Trophoblast cell (in vitro differentiated cells and primary cell): ENCODE measurements around the gene ART5.

ENCODE experiments used
- DNase-seq, 2 donors: peaks; one replicate each; pipeline ENCODE4 v3.0.0-alpha.2; 2016
- H2AFZ ChIP-seq: 2 replicates; pipeline ENCODE4 v1.6.1; 2013; ENCODE audit warnings: low read length, moderate library complexity, mild to moderate bottlenecking; ENCODE audit not compliant: insufficient read depth, poor library complexity
- H2AK5ac ChIP-seq: 2 replicates; pipeline ENCODE4 v1.6.1; 2013; ENCODE audit warnings: mild to moderate bottlenecking, low read length
- H2BK120ac ChIP-seq: 2 replicates; pipeline ENCODE4 v1.6.1; 2013; ENCODE audit warnings: low read length, mild to moderate bottlenecking, moderate library complexity; ENCODE audit not compliant: insufficient read depth, poor library complexity
- H2BK12ac ChIP-seq: 2 replicates; pipeline ENCODE4 v1.6.1; 2013; ENCODE audit warnings: mild to moderate bottlenecking, low read length, moderate library complexity
- H2BK5ac ChIP-seq: 2 replicates; pipeline ENCODE4 v1.6.1; 2013; ENCODE audit warnings: low read length, low read depth, moderate library complexity, mild to moderate bottlenecking; ENCODE audit not compliant: poor library complexity
- H3K14ac ChIP-seq: 2 replicates; pipeline ENCODE4 v1.6.1; 2013; ENCODE audit warnings: mild to moderate bottlenecking, low read length
- H3K18ac ChIP-seq: 2 replicates; pipeline ENCODE4 v1.6.1; 2013; ENCODE audit warnings: mild to moderate bottlenecking, low read length
- H3K23ac ChIP-seq: 2 replicates; pipeline ENCODE4 v1.6.1; 2013; ENCODE audit warnings: low read length
- H3K27ac ChIP-seq: 2 replicates; pipeline ENCODE4 v1.5.1; 2013; ENCODE audit warnings: low read depth, mild to moderate bottlenecking, inconsistent platforms, low read length, moderate library complexity
- H3K27me3 ChIP-seq: 2 replicates; pipeline ENCODE4 v1.6.1; 2013; ENCODE audit warnings: inconsistent platforms, mild to moderate bottlenecking, low read length, moderate library complexity; ENCODE audit not compliant: insufficient read depth
- H3K36me3 ChIP-seq, 2 experiments: 1 replicate in 1 of 2; 2 replicates in 1 of 2; pipeline ENCODE4 v1.6.1; 2013; ENCODE audit warnings: low read length in 2 of 2, mild to moderate bottlenecking in 2 of 2, moderate library complexity in 1 of 2; ENCODE audit not compliant: insufficient read depth in 2 of 2, control insufficient read depth in 1 of 2
- H3K4ac ChIP-seq: 2 replicates; pipeline ENCODE4 v1.6.1; 2013; ENCODE audit warnings: low read depth, mild to moderate bottlenecking, low read length, moderate library complexity
- H3K4me1 ChIP-seq, 2 experiments: 1 replicate in 1 of 2; 2 replicates in 1 of 2; pipeline ENCODE4 v1.6.1; 2013; ENCODE audit warnings: low read length in 2 of 2, mild to moderate bottlenecking in 2 of 2, moderate library complexity in 1 of 2; ENCODE audit not compliant: insufficient read depth in 2 of 2, control insufficient read depth in 1 of 2
- H3K4me2 ChIP-seq: 2 replicates; pipeline ENCODE4 v1.6.1; 2013; ENCODE audit warnings: inconsistent platforms, mild to moderate bottlenecking, low read length, moderate library complexity
- H3K4me3 ChIP-seq: 2 replicates; pipeline ENCODE4 v1.5.1; 2013; ENCODE audit warnings: mild to moderate bottlenecking, low read depth, low read length, inconsistent platforms
- H3K79me1 ChIP-seq: one replicate; pipeline ENCODE4 v1.6.1; 2013; ENCODE audit warnings: low read length
- H3K79me2 ChIP-seq: 2 replicates; pipeline ENCODE4 v1.6.1; 2013; ENCODE audit warnings: low read length, mild to moderate bottlenecking; ENCODE audit not compliant: control insufficient read depth, insufficient read depth, poor library complexity
- H3K9ac ChIP-seq: 2 replicates; pipeline ENCODE4 v1.6.1; 2013; ENCODE audit warnings: mild to moderate bottlenecking, low read length
- H3K9me3 ChIP-seq: 2 replicates; pipeline ENCODE4 v1.6.1; 2013; ENCODE audit warnings: low read depth, mild to moderate bottlenecking, control low read depth, inconsistent platforms, low read length; ENCODE audit not compliant: insufficient read depth
- H4K12ac ChIP-seq: 2 replicates; pipeline ENCODE4 v1.6.1; 2013; ENCODE audit warnings: low read depth, mild to moderate bottlenecking, low read length, moderate library complexity
- H4K8ac ChIP-seq: 2 replicates; pipeline ENCODE4 v1.6.1; 2013; ENCODE audit warnings: low read depth, mild to moderate bottlenecking, low read length, moderate library complexity
- H4K91ac ChIP-seq: one replicate; pipeline ENCODE4 v1.6.1; 2013; ENCODE audit warnings: low read depth, mild to moderate bottlenecking, low read length, moderate library complexity
- WGBS: extraction: QIAGEN DNeasy Blood & Tissue Kit; methylation state at CpG from one replicate; pipeline ENCODE4 v1.1.7; 2013; ENCODE audit warnings: missing lambda C conversion rate; ENCODE audit not compliant: insufficient read length, insufficient coverage; ENCODE audit errors: extremely low coverage; 5-methylcytosine and 5-hydroxymethylcytosine counted together

ART5 gene

DNA sequence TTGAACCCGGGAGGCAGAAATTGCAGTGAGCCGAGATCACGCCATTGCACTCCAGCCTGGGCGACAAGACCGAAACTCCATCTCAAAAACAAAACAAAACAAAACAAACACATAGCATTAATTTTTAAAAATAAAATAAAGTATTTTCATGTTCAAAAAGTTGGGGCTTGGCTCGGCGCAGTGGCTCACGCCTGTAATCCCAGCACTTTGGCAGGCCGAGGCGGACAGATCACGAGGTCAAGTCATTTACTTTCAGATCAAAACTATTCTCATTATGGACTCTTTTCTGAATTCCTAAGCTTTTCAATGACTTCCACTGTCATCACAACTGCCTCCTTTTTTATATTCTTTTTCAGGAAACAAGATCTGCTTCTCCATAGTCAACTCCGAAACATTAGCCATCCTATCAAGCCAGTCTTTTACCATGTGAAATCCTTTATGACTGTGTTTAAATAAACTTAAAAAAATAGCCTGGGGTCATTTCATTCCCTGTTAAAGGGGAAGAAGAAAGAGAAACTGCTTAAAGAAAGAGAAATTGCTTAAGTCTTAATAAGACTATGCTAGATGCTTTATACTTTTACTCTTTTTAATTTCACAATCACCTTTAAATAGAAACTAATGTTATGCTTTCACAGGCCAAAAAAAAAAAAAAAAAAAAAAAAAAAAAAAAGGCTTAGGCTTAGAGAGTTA is 42.5 kb upstream of the ART5 start:
- Histone ChIP-seq H3K4me3 (no peak overlapping the region), H3K4ac (no peak overlapping the region), H2BK5ac (no peak overlapping the region), H2BK120ac (no peak overlapping the region), H3K9ac (no peak overlapping the region), H4K8ac (no peak overlapping the region), H4K12ac (no peak overlapping the region), H3K36me3 (peaks cover 35 to 59% of the 10 kb centered on the region in 2 experiments), H2BK12ac (no peak overlapping the region), H4K91ac (no peak overlapping the region), H3K14ac (no peak overlapping the region), H3K79me1 (no peaks in the 10 kb centered on the region), H3K79me2 (no peaks in the 10 kb centered on the region), H2AK5ac (no peak overlapping the region), H3K18ac (no peak overlapping the region), H3K23ac (no peak overlapping the region), H3K9me3 (no peaks in the 10 kb centered on the region), H3K4me1 (no peaks in the 10 kb centered on the region), H3K27me3 (no peaks in the 10 kb centered on the region), H2AFZ (no peak overlapping the region), H3K4me2 (no peak overlapping the region), H3K27ac (no peak overlapping the region)
- no CpG with 5 or more reads among the region's 12 CpGs for WGBS
- DNase-seq, result no peak

DNA sequence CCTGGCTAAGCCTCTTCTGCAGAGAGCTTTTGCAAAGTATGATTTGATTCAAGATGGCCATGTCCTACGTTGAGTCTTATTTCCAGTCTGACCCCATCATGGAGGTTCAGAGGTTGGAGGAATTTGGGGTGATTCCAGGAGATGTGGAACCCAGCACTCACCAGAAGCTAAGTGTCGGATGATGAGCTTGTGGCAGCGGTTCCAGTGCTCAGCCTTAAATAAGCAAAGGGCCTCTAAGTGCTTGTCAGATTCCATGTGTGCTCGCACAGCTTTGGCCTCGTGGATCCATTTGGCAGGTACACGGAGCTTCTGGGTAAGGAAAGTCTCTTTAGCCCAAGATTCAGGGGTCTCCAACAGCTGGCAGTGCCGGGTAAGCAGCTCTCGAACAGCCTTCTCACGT is 41.2 kb upstream of the ART5 start:
- no peak overlapping the region for H3K18ac ChIP-seq
- no peak overlapping the region for H3K9ac ChIP-seq
- H2AK5ac ChIP-seq, result no peak overlapping the region
- no peak overlapping the region for H3K27ac ChIP-seq
- no peak overlapping the region for H3K4ac ChIP-seq
- H3K79me1 ChIP-seq, result no peaks in the 10 kb centered on the region
- no peak overlapping the region for H3K4me2 ChIP-seq
- no peak overlapping the region for H3K23ac ChIP-seq
- H2AFZ ChIP-seq, result no peak overlapping the region
- H3K79me2 ChIP-seq, result no peaks in the 10 kb centered on the region
- no peak overlapping the region for H4K12ac ChIP-seq
- no peak overlapping the region for H4K8ac ChIP-seq
- no peak overlapping the region for H3K4me3 ChIP-seq
- WGBS, result no CpG with 5 or more reads among the region's 9 CpGs
- H2BK120ac ChIP-seq, result no peak overlapping the region
- H4K91ac ChIP-seq, result no peak overlapping the region
- no peaks in the 10 kb centered on the region for H3K4me1 ChIP-seq
- H2BK5ac ChIP-seq, result no peak overlapping the region
- no peak for DNase-seq
- H3K36me3 ChIP-seq, result peaks cover 30 to 63% of the 10 kb centered on the region in 2 experiments
- no peaks in the 10 kb centered on the region for H3K27me3 ChIP-seq
- no peaks in the 10 kb centered on the region for H3K9me3 ChIP-seq
- H3K14ac ChIP-seq, result no peak overlapping the region
- H2BK12ac ChIP-seq, result no peak overlapping the region

DNA sequence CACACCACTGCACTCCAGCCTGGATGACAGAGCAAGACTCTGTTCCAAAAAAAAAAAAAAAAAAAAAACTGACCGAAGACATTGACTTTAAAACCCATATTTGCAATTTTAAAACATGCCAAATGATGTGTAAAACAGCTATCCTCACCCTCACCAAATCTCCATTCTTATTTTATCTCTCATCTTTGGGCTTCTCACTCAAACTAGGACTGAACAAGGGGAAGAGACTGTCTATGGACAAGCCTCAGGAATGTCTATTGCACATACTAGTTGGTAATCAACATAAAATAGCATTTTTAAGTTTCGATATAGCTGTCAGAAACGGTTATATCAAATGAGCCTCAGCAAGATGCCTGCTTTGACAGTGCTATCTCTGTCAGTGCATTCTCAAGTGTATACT is 37.3 kb upstream of the ART5 start:
- Histone ChIP-seq H2BK120ac (no peak overlapping the region), H3K79me1 (peaks cover 2% of the 10 kb centered on the region), H3K23ac (no peak overlapping the region), H4K8ac (no peak overlapping the region), H2BK12ac (no peak overlapping the region), H3K9ac (no peak overlapping the region), H2AK5ac (no peak overlapping the region), H4K12ac (no peak overlapping the region), H3K14ac (no peak overlapping the region), H3K4me2 (no peak overlapping the region), H2BK5ac (no peak overlapping the region), H4K91ac (no peak overlapping the region), H3K79me2 (no peaks in the 10 kb centered on the region), H3K36me3 (peaks cover 29 to 58% of the 10 kb centered on the region in 2 experiments), H3K27ac (no peak overlapping the region), H3K27me3 (no peaks in the 10 kb centered on the region), H3K4me3 (no peak overlapping the region), H3K4ac (no peak overlapping the region), H3K18ac (no peak overlapping the region), H3K4me1 (peaks cover 0 to 2% of the 10 kb centered on the region in 2 experiments), H2AFZ (no peak overlapping the region), H3K9me3 (no peaks in the 10 kb centered on the region)
- no CpG with 5 or more reads among the region's 3 CpGs for WGBS
- no peak for DNase-seq

DNA sequence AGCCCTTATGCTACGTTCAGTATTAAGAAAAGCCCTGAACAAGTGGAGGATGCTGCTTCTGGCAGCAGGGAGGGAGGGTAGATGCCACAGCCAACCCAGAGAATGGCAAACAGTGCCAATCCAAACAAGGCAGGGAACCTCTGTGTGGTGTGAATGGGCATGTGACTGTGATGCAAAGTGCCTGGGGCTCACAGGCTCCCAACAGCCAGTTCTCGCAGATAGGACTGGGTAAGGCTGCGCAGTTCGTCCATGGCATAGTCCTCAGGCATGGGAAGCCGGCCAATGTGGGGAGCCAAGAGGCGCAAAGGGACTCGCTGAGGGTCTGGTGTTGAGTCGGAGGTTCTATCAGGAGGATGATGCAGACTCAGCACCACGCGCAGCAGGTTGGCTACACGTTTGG is 34.2 kb upstream of the ART5 start:
- Histone ChIP-seq H4K91ac (no peak overlapping the region), H2BK120ac (no peak overlapping the region), H2AK5ac (no peak overlapping the region), H4K8ac (no peak overlapping the region), H3K23ac (no peak overlapping the region), H3K36me3 (peaks cover 29 to 51% of the 10 kb centered on the region in 2 experiments), H2AFZ (no peak overlapping the region), H3K14ac (no peak overlapping the region), H2BK12ac (no peak overlapping the region), H3K4me3 (no peak overlapping the region), H3K27ac (no peak overlapping the region), H3K79me1 (peaks cover 3% of the 10 kb centered on the region), H4K12ac (no peak overlapping the region), H3K4me2 (no peak overlapping the region), H3K9ac (no peak overlapping the region), H3K4me1 (peaks cover 4 to 10% of the 10 kb centered on the region in 2 experiments), H3K27me3 (no peaks in the 10 kb centered on the region), H2BK5ac (no peak overlapping the region), H3K79me2 (no peaks in the 10 kb centered on the region), H3K4ac (no peak overlapping the region), H3K9me3 (peaks cover 2% of the 10 kb centered on the region), H3K18ac (no peak overlapping the region)
- DNase-seq, result no peak
- whole genome bisulfite sequencing, result no CpG with 5 or more reads among the region's 11 CpGs
